ENCODE data around the gene RAVER1. TPM values are rescaled to one million over a fixed set of nuclear protein-coding genes. Genes with fewer than 3 reads are reported as not detected.

The RAVER1 gene
- total and polyA plus RNA-seq, 2 donors (not counting 1 experiment from before 2014, with no cell fraction given), result 2.3 to 5.6 TPM

GRCh38 chr19:10290876-10291553 is 42.3 kb downstream of the RAVER1 start:
- Histone ChIP-seq H3K36me3 (ENCODE audit: control insufficient read depth, insufficient read depth, low read length) (no peaks in the 10 kb centered on the region), H3K4me3 (replicated peaks in 1 of 4; ENCODE audit: control extremely low read depth in 1 of 4, insufficient read depth in 1 of 4, low read depth in 3 of 4, low read length in 4 of 4) (peak overlapping the region; percentile 47 to 60 (median 56)), H2AFZ (ENCODE audit: low read length) (peak overlapping the region; percentile 21), H3K79me2 (ENCODE audit: control insufficient read depth, insufficient read depth, low read length) (no peaks in the 10 kb centered on the region), H3K4me2 (ENCODE audit: extremely low read depth, insufficient read depth, low read length) (peak overlapping the region; percentile 93), H3K27me3 (ENCODE audit: control insufficient read depth, insufficient read depth, low read length) (peaks cover 53% of the 10 kb centered on the region), H3K9ac (ENCODE audit: insufficient read depth, low read length) (peak overlapping the region; percentile 7), H4K20me1 (ENCODE audit: control insufficient read depth, extremely low read depth, insufficient read depth, low read length) (no peaks in the 10 kb centered on the region), H3K27ac (ENCODE audit: insufficient read depth, low read length) (no peak overlapping the region), H3K4me1 (ENCODE audit: control insufficient read depth, extremely low read depth, insufficient read depth, low read length) (peaks cover 13% of the 10 kb centered on the region), H3K9me3 (ENCODE audit: control insufficient read depth, insufficient read depth, low read depth, low read length) (no peaks in the 10 kb centered on the region)
- DNase-seq (ENCODE audit: low read depth in 2 of 2), result peak in 1 of 2 donors; percentile 40
- TF ChIP-seq CTCF (conservative IDR thresholded peaks at IDR 0.05 in 1 of 2, IDR thresholded peaks at IDR 0.05 in 1 of 2; ENCODE audit: low read depth in 1 of 2, low read length in 2 of 2), result no peak
- TF ChIP-seq EZH2 (IDR thresholded peaks at IDR 0.05; ENCODE audit: low read length, missing control alignments), result no peak

GRCh38 chr19:10290357-10290875 is 42.9 kb downstream of the RAVER1 start:
- DNase-seq (ENCODE audit: low read depth in 2 of 2), result no peak
- Histone ChIP-seq H3K79me2 (ENCODE audit: control insufficient read depth, insufficient read depth, low read length) (no peaks in the 10 kb centered on the region), H3K9ac (ENCODE audit: insufficient read depth, low read length) (no peak overlapping the region), H2AFZ (ENCODE audit: low read length) (peak overlapping the region; percentile 17), H3K4me3 (replicated peaks in 1 of 4; ENCODE audit: control extremely low read depth in 1 of 4, insufficient read depth in 1 of 4, low read depth in 3 of 4, low read length in 4 of 4) (peak overlapping the region; percentile 47 to 60 (median 56)), H3K4me1 (ENCODE audit: control insufficient read depth, extremely low read depth, insufficient read depth, low read length) (peaks cover 10% of the 10 kb centered on the region), H3K9me3 (ENCODE audit: control insufficient read depth, insufficient read depth, low read depth, low read length) (no peaks in the 10 kb centered on the region), H3K27ac (ENCODE audit: insufficient read depth, low read length) (no peak overlapping the region), H4K20me1 (ENCODE audit: control insufficient read depth, extremely low read depth, insufficient read depth, low read length) (no peaks in the 10 kb centered on the region), H3K36me3 (ENCODE audit: control insufficient read depth, insufficient read depth, low read length) (no peaks in the 10 kb centered on the region), H3K4me2 (ENCODE audit: extremely low read depth, insufficient read depth, low read length) (peak overlapping the region; percentile 93), H3K27me3 (ENCODE audit: control insufficient read depth, insufficient read depth, low read length) (peaks cover 47% of the 10 kb centered on the region)
- peak; percentile 80 for TF ChIP-seq EZH2 (IDR thresholded peaks at IDR 0.05; ENCODE audit: low read length, missing control alignments)
- TF ChIP-seq CTCF (conservative IDR thresholded peaks at IDR 0.05 in 1 of 2, IDR thresholded peaks at IDR 0.05 in 1 of 2; ENCODE audit: low read depth in 1 of 2, low read length in 2 of 2), result no peak

- TF ChIP-seq EZH2 (IDR thresholded peaks at IDR 0.05; ENCODE audit: low read length, missing control alignments) (no peak), CTCF (conservative IDR thresholded peaks at IDR 0.05 in 1 of 2, IDR thresholded peaks at IDR 0.05 in 1 of 2; ENCODE audit: low read depth in 1 of 2, low read length in 2 of 2) (no peak)
Measured at GRCh38 chr19:10289836-10290356, 43.4 kb downstream of the RAVER1 start, which contains the start of gene ICAM5. ICAM5 (plus strand) TSS chr19:10289952; CDS start chr19:10290044, 92 bp downstream.

More at GRCh38 chr19:10289836-10290356, 43.4 kb downstream of the RAVER1 start, which contains the start of gene ICAM5:
- Histone ChIP-seq H2AFZ (ENCODE audit: low read length) (peak within 1 kb of the TSS; percentile 17), H3K4me1 (ENCODE audit: control insufficient read depth, extremely low read depth, insufficient read depth, low read length) (peaks cover 10% of the 10 kb centered on the region), H3K27ac (ENCODE audit: insufficient read depth, low read length) (no peak within 1 kb of the TSS), H4K20me1 (ENCODE audit: control insufficient read depth, extremely low read depth, insufficient read depth, low read length) (no peaks in the 10 kb centered on the region), H3K4me2 (ENCODE audit: extremely low read depth, insufficient read depth, low read length) (peak within 1 kb of the TSS; percentile 93), H3K27me3 (ENCODE audit: control insufficient read depth, insufficient read depth, low read length) (peaks cover 44% of the 10 kb centered on the region), H3K9ac (ENCODE audit: insufficient read depth, low read length) (no peak within 1 kb of the TSS), H3K4me3 (replicated peaks in 1 of 4; ENCODE audit: control extremely low read depth in 1 of 4, insufficient read depth in 1 of 4, low read depth in 3 of 4, low read length in 4 of 4) (peak within 1 kb of the TSS; percentile 47 to 60 (median 56)), H3K79me2 (ENCODE audit: control insufficient read depth, insufficient read depth, low read length) (no peaks in the 10 kb centered on the region), H3K9me3 (ENCODE audit: control insufficient read depth, insufficient read depth, low read depth, low read length) (no peaks in the 10 kb centered on the region), H3K36me3 (ENCODE audit: control insufficient read depth, insufficient read depth, low read length) (no peaks in the 10 kb centered on the region)
- no peak for DNase-seq (ENCODE audit: low read depth in 2 of 2)
